Transverse colon (tissue), 3 donors: ENCODE data around the gene PLEKHJ1.

Source experiments
- POLR2A ChIP-seq: fragments of 450-650 bp; IDR thresholded peaks from one replicate; pipeline ENCODE4 v1.6.1; 2016; ENCODE audit warnings: antibody characterized with exemption, mild to moderate bottlenecking, moderate library complexity
- TF ChIP-seq, protein P1 (sequence below), 5 experiments: fragments of 200-600 bp in 3 of 5; fragments of 450-650 bp in 2 of 5; sonication (generic) in 3 of 5; IDR thresholded peaks; 1 replicate in 2 of 5; 2 replicates in 3 of 5; pipeline ENCODE4 v1.5.1; 2016 to 2017; ENCODE audit warnings: antibody characterized with exemption in 5 of 5, inconsistent platforms in 3 of 5, mild to moderate bottlenecking in 2 of 5, moderate library complexity in 1 of 5

- TF ChIP-seq, protein P1, sequence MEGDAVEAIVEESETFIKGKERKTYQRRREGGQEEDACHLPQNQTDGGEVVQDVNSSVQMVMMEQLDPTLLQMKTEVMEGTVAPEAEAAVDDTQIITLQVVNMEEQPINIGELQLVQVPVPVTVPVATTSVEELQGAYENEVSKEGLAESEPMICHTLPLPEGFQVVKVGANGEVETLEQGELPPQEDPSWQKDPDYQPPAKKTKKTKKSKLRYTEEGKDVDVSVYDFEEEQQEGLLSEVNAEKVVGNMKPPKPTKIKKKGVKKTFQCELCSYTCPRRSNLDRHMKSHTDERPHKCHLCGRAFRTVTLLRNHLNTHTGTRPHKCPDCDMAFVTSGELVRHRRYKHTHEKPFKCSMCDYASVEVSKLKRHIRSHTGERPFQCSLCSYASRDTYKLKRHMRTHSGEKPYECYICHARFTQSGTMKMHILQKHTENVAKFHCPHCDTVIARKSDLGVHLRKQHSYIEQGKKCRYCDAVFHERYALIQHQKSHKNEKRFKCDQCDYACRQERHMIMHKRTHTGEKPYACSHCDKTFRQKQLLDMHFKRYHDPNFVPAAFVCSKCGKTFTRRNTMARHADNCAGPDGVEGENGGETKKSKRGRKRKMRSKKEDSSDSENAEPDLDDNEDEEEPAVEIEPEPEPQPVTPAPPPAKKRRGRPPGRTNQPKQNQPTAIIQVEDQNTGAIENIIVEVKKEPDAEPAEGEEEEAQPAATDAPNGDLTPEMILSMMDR (IDR thresholded peaks at IDR 0.05): no peak
- TF ChIP-seq POLR2A: no peak
Measured at GRCh38 chr19:2282062-2282861, 46.1 kb upstream of the PLEKHJ1 start, which contains the start of gene PEAK3.
